Osteoblast (primary cell): ENCODE data around the gene ABCB4. TPM values are rescaled to one million over a fixed set of nuclear protein-coding genes. Genes with fewer than 3 reads are reported as not detected.
A peak's percentile ranks its signal among the peaks of the same experiment; 100 is the strongest.

Experiments used
- DNase-seq: peaks from one replicate; pipeline ENCODE4 v3.0.0; 2011; ENCODE audit warnings: low spot score, mixed read lengths; ENCODE audit not compliant: insufficient read length; ENCODE audit errors: missing footprints
- H2AFZ ChIP-seq: 2 replicates; pipeline ENCODE4 v1.6.0; 2011; ENCODE audit warnings: mild to moderate bottlenecking, low read length
- H3K27ac ChIP-seq: 2 replicates; pipeline ENCODE4 v1.5.1; 2011; ENCODE audit warnings: mild to moderate bottlenecking, low read depth, low read length, moderate library complexity
- H3K27me3 ChIP-seq: 2 replicates; pipeline ENCODE4 v1.6.0; 2012; ENCODE audit warnings: mild to moderate bottlenecking, control low read depth, inconsistent platforms, low read length, moderate library complexity; ENCODE audit not compliant: insufficient read depth
- H3K36me3 ChIP-seq: 2 replicates; pipeline ENCODE4 v1.5.1; 2011; ENCODE audit warnings: mild to moderate bottlenecking, low read length, control low read depth, moderate library complexity; ENCODE audit not compliant: insufficient read depth
- H3K4me1 ChIP-seq: 2 replicates; pipeline ENCODE4 v1.5.1; 2011; ENCODE audit warnings: mild to moderate bottlenecking, low read length, control low read depth, moderate library complexity; ENCODE audit not compliant: insufficient read depth
- H3K4me2 ChIP-seq: 2 replicates; pipeline ENCODE4 v1.6.0; 2011; ENCODE audit warnings: mild to moderate bottlenecking, low read length; ENCODE audit not compliant: insufficient read depth
- H3K4me3 ChIP-seq: fragments of 200-600 bp; sonication (generic); 3 replicates; pipeline ENCODE4 v1.5.1; 2012; ENCODE audit warnings: mild to moderate bottlenecking, low read length, inconsistent platforms; ENCODE audit not compliant: insufficient read depth
- H3K79me2 ChIP-seq: 2 replicates; pipeline ENCODE4 v1.6.0; 2012; ENCODE audit warnings: mild to moderate bottlenecking, low read length, control low read depth, inconsistent platforms; ENCODE audit not compliant: insufficient read depth
- H3K9me3 ChIP-seq: 2 replicates; pipeline ENCODE4 v1.5.1; 2011; ENCODE audit warnings: low read depth, low read length, control low read depth
- H4K20me1 ChIP-seq: 2 replicates; pipeline ENCODE4 v1.6.0; 2012; ENCODE audit warnings: mild to moderate bottlenecking, low read length, control low read depth; ENCODE audit not compliant: insufficient read depth
- total RNA-seq: library from RNA; depleted of rRNA; stranded (reverse); fragments of >200 nt; gene quantifications from 2 replicates; pipeline ENCODE4 v1.2.3, GENCODE V29; 2012
- TF ChIP-seq, protein P1 (sequence below): IDR thresholded peaks from 2 replicates; pipeline ENCODE4 v1.5.1; 2011; ENCODE audit warnings: mild to moderate bottlenecking, low read depth, low read length, moderate library complexity; ENCODE audit errors: extremely low read depth

The ABCB4 gene
- total RNA-seq, 1 donor, result 0.36 TPM

GRCh38 chr7:87369216-87369615 is 106.3 kb downstream of the ABCB4 start:
- Histone ChIP-seq H3K27me3 (no peaks in the 10 kb centered on the region), H3K4me1 (peaks cover 5% of the 10 kb centered on the region), H3K36me3 (no peaks in the 10 kb centered on the region), H3K4me2 (no peak overlapping the region), H3K4me3 (no peak overlapping the region), H2AFZ (no peak overlapping the region), H3K27ac (no peak overlapping the region), H4K20me1 (no peaks in the 10 kb centered on the region), H3K9me3 (no peaks in the 10 kb centered on the region), H3K79me2 (no peaks in the 10 kb centered on the region)
- no peak for DNase-seq
- TF ChIP-seq, protein P1, sequence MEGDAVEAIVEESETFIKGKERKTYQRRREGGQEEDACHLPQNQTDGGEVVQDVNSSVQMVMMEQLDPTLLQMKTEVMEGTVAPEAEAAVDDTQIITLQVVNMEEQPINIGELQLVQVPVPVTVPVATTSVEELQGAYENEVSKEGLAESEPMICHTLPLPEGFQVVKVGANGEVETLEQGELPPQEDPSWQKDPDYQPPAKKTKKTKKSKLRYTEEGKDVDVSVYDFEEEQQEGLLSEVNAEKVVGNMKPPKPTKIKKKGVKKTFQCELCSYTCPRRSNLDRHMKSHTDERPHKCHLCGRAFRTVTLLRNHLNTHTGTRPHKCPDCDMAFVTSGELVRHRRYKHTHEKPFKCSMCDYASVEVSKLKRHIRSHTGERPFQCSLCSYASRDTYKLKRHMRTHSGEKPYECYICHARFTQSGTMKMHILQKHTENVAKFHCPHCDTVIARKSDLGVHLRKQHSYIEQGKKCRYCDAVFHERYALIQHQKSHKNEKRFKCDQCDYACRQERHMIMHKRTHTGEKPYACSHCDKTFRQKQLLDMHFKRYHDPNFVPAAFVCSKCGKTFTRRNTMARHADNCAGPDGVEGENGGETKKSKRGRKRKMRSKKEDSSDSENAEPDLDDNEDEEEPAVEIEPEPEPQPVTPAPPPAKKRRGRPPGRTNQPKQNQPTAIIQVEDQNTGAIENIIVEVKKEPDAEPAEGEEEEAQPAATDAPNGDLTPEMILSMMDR, result no peak

DNA sequence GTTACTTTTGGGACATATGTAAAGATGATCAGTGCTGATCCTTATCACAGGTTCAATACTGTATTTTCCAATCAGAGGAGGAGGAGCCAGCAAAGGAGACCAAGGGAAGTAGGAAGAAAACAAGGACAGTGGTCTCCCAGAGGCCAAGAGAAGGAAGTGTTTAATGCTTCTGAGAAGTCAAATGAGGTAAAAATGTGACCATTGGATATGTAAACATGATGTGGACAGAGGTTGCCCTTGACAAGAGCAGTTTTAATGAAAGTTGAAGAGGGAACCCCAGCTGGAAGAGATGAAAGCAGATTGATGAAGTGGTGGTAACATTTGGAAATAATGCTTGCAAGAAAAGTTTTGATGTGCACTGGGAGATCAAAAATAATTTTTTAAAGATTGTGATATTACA is 111.2 kb downstream of the ABCB4 start:
- H3K4me3 ChIP-seq, result no peak overlapping the region

GRCh38 chr7:87363342-87363741 is 112.1 kb downstream of the ABCB4 start:
- Histone ChIP-seq H3K27ac (no peak overlapping the region), H3K27me3 (no peaks in the 10 kb centered on the region), H3K79me2 (no peaks in the 10 kb centered on the region), H3K36me3 (peaks cover 3% of the 10 kb centered on the region), H4K20me1 (no peaks in the 10 kb centered on the region), H3K4me1 (peaks cover 9% of the 10 kb centered on the region), H3K4me2 (no peak overlapping the region), H3K9me3 (no peaks in the 10 kb centered on the region), H3K4me3 (no peak overlapping the region), H2AFZ (no peak overlapping the region)
- no peak for DNase-seq
- TF ChIP-seq, protein P1, result no peak

More for the DNA sequence above, 111.2 kb downstream of the ABCB4 start:
- H3K4me1 ChIP-seq, result peaks cover 4% of the 10 kb centered on the region
- DNase-seq, result no peak
- peaks cover 3% of the 10 kb centered on the region for H3K36me3 ChIP-seq
- H2AFZ ChIP-seq, result no peak overlapping the region
- no peaks in the 10 kb centered on the region for H4K20me1 ChIP-seq
- TF ChIP-seq, protein P1, result no peak
- H3K79me2 ChIP-seq, result no peaks in the 10 kb centered on the region
- no peak overlapping the region for H3K4me2 ChIP-seq
- H3K27me3 ChIP-seq, result no peaks in the 10 kb centered on the region
- H3K9me3 ChIP-seq, result no peaks in the 10 kb centered on the region
- no peak overlapping the region for H3K27ac ChIP-seq

DNA sequence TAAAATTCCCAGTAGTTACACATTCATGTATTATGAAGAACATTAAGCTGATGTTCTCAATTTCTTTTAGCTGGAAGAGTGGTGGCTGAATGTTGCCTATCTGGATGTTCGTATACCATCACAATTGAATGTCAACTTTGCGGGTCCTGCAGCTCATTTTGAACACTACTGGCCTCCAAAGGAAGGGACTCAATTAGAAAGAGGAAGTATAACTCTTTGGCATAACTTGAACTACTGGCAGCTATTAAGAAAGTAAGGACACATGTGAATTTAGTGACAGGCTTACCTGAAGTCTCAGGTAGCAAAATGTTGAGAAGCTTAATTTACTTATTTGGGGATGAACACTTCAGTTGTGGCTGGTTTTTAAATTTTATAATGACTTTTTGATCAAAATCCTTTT is 114.2 kb downstream of the ABCB4 start:
- Histone ChIP-seq H3K4me3 (no peak overlapping the region), H3K36me3 (peaks cover 6% of the 10 kb centered on the region), H3K27me3 (no peaks in the 10 kb centered on the region), H3K27ac (no peak overlapping the region), H2AFZ (no peak overlapping the region), H3K9me3 (no peaks in the 10 kb centered on the region), H4K20me1 (no peaks in the 10 kb centered on the region), H3K4me1 (peaks cover 9% of the 10 kb centered on the region), H3K4me2 (no peak overlapping the region), H3K79me2 (no peaks in the 10 kb centered on the region)
- TF ChIP-seq, protein P1, result no peak
- DNase-seq, result peak; percentile 34
